HG03060 (cell line): ENCODE measurements around the gene PHKG2.

ENCODE experiments used
- ATAC-seq: cut with Tn5 transposase; IDR thresholded peaks from one replicate; pipeline ENCODE4 v1.9.1; 2021; ENCODE audit warnings: low read depth, moderate number of reproducible peaks; ENCODE audit not compliant: unreplicated experiment

PHKG2 gene

GRCh38 chr16:30728321-30728720 is 19.9 kb upstream of the PHKG2 start:
- ATAC-seq, result no peak

GRCh38 chr16:30728899-30729672 is 19.1 kb upstream of the PHKG2 start:
- ATAC-seq, result no peak

GRCh38 chr16:30731411-30731810 is 16.8 kb upstream of the PHKG2 start:
- no peak for ATAC-seq

- ATAC-seq, result no peak
Measured at GRCh38 chr16:30736995-30737793, 11.0 kb upstream of the PHKG2 start.

- ATAC-seq, result no peak
Measured at GRCh38 chr16:30737794-30738648, 10.2 kb upstream of the PHKG2 start.

- no peak for ATAC-seq
Measured at GRCh38 chr16:30738984-30739951, 9.0 kb upstream of the PHKG2 start.

GRCh38 chr16:30740364-30741251 is 7.6 kb upstream of the PHKG2 start:
- ATAC-seq, result no peak

- no peak for ATAC-seq
Measured at GRCh38 chr16:30741461-30741914, 6.7 kb upstream of the PHKG2 start.

- ATAC-seq, result no peak
Measured at GRCh38 chr16:30743716-30744115, 4.5 kb upstream of the PHKG2 start.

GRCh38 chr16:30744183-30744582 is 4.0 kb upstream of the PHKG2 start:
- ATAC-seq, result no peak

GRCh38 chr16:30745082-30745481 is 3.1 kb upstream of the PHKG2 start:
- ATAC-seq, result no peak

GRCh38 chr16:30746638-30747175 is 1.5 kb upstream of the PHKG2 start:
- ATAC-seq, result no peak

GRCh38 chr16:30747331-30747730 is 894 bp upstream of the PHKG2 start:
- ATAC-seq, result no peak

- no peak for ATAC-seq
Measured at GRCh38 chr16:30748634-30749445, 615 bp downstream of the PHKG2 start.

- no peak for ATAC-seq
Measured at GRCh38 chr16:30750201-30750600, 2.0 kb downstream of the PHKG2 start.

- ATAC-seq, result no peak
Measured at GRCh38 chr16:30750876-30751465, 2.7 kb downstream of the PHKG2 start.

- ATAC-seq, result no peak
Measured at GRCh38 chr16:30753596-30753995, 5.4 kb downstream of the PHKG2 start.
